NCI-H2107 (cell line): ENCODE data around the gene TRPM5.

ENCODE experiments used
- DNase-seq: peaks from one replicate; lab custom pipeline; 2025; lab: John Stamatoyannopoulos, UW

TRPM5 gene

GRCh38 chr11:2402890-2403645 is 41.2 kb downstream of the TRPM5 start:
- DNase-seq = no peak

GRCh38 chr11:2402106-2402505 is 42.2 kb downstream of the TRPM5 start:
- no peak for DNase-seq

DNA sequence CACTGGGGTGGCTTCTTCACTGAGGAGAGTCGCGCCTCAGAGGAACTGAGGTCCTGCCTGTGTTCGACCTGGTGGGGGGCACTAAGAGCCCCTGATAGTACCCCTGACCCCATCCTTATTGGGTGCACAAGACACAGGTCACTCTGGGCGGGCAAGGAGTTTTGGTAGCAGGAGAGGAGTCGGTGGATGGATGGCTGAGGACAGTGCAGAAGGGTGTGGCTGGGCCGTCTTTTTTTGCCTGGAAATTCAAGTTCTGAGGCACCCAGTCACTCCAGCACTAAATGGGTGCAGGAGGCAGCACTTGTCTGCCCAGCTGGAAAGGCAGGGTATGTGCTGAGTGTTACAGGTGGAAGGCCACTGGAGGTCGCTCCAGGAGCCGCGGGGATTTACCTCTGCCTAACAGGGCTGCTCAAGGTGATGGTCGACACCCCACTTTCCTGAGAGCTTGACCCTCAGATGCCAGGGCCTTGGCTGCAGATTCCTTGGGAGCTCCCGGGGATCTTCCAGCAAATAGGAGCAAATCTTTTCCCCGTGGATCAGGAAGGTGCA is 42.8 kb downstream of the TRPM5 start:
- DNase-seq = no peak

GRCh38 chr11:2400762-2401435 is 43.4 kb downstream of the TRPM5 start:
- DNase-seq = no peak

- DNase-seq = peak; percentile 98
Observed at GRCh38 chr11:2400069-2400761, 44.1 kb downstream of the TRPM5 start, which contains the start of gene TSSC4. TSSC4 (plus strand) TSS chr11:2400750; CDS start chr11:2402634, 1,884 bp downstream.

DNA sequence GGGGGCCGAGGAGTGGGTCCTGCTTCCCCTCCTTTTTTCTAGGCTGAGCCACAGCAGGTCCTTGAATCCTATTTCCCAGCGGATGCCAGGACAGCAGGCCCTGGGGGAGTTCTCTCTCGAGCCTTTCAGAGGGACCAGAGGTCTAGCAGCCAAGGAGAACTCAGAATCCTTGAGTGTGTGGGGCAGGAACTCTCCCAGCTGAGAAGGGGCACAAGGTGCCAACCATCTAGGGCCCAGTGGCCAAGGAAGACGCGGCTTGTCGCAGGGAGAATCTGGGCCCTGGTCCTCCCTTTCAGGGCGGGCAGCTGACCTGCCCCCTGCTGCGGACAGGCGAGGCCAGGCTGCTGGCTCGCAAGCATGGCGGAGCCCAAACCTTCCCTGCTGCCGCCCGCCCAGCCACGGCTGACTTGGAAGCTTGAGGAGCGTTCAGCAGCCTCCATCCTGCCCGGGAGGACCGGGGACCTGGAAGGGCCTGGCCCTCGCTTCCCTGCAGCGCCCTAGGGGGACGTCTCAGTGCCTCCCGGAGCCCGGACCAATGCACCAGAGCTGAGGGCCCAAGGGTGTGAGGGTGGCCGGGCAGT is 44.7 kb downstream of the TRPM5 start:
- DNase-seq = no peak

GRCh38 chr11:2398664-2399355 is 45.5 kb downstream of the TRPM5 start:
- no peak for DNase-seq

GRCh38 chr11:2397005-2397404 is 47.3 kb downstream of the TRPM5 start:
- DNase-seq = no peak

- no peak for DNase-seq
Observed at GRCh38 chr11:2396471-2396870, 47.8 kb downstream of the TRPM5 start.

GRCh38 chr11:2395856-2396255 is 48.5 kb downstream of the TRPM5 start:
- no peak for DNase-seq

DNA sequence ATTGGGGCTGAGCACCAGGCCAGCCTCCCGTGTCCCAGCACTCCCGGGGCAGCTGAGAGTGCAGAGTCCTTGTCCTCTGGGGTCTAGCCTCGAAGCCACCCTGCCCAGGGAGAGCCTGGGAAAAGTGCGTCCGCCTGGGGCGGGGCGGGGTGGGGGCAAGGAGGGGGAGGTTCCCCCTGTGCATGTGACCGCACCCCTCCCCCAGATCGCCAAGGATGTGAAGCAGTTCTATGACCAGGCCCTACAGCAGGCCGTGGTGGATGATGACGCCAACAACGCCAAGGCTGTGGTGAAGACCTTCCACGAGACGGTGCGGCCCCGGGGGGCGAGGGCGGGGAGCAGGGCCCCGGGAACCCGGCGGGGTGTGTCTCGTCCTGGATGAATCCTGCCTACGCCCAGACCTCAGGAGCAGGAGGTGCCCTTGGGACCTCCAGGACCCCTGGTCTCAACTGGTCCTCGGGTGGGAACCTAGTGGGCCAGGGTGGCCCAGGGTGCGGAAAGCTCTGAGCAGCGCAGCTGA is 49.0 kb downstream of the TRPM5 start:
- DNase-seq = no peak

- DNase-seq = no peak
Observed at GRCh38 chr11:2394818-2395105, 49.6 kb downstream of the TRPM5 start.
